Measurements from ENCODE around the gene P3H3.
"Not testable (repeated sequence)": the region's sequence is repeated elsewhere in the genome, so short reads cannot be mapped to it uniquely, and the experiment has no call there.

P3H3 gene

GRCh38 chr12:6867413-6868210 lies 39.4 kb downstream of the P3H3 start, which contains the start of gene TPI1:
Gene TPI1, plus strand, starts transcription at chr12:6867531. Its CDS starts 36 bp downstream, at chr12:6867567.
- peak; percentile 67 for DNase-seq

- DNase-seq: no peak
Observed at GRCh38 chr12:6868211-6869048, 40.2 kb downstream of the P3H3 start.

- DNase-seq: no peak
Observed at GRCh38 chr12:6869049-6870021, 41.1 kb downstream of the P3H3 start.

- not testable (repeated sequence) for DNase-seq
Observed at GRCh38 chr12:6870304-6870703, 42.1 kb downstream of the P3H3 start.

GRCh38 chr12:6871052-6871957 lies 43.1 kb downstream of the P3H3 start:
- no peak for DNase-seq

GRCh38 chr12:6872073-6873048 lies 44.2 kb downstream of the P3H3 start:
- peak; percentile 52 for DNase-seq

- peak; percentile 97 for DNase-seq
Observed at GRCh38 chr12:6873094-6874014, 45.1 kb downstream of the P3H3 start, which contains the start of gene SPSB2. Gene SPSB2, minus strand, starts transcription at chr12:6873303. Its CDS starts 402 bp downstream, at chr12:6872901.

GRCh38 chr12:6874015-6874368 lies 45.8 kb downstream of the P3H3 start:
- DNase-seq: not testable (repeated sequence)

GRCh38 chr12:6879824-6880223 lies 51.6 kb downstream of the P3H3 start:
- not testable (repeated sequence) for DNase-seq

- no peak for DNase-seq
Observed at GRCh38 chr12:6883252-6883651, 55.0 kb downstream of the P3H3 start.

- DNase-seq: no peak
Observed at GRCh38 chr12:6883683-6884082, 55.5 kb downstream of the P3H3 start.

GRCh38 chr12:6884539-6884938 lies 56.3 kb downstream of the P3H3 start:
- no peak for DNase-seq

- DNase-seq: not testable (repeated sequence)
Observed at GRCh38 chr12:6886206-6886999, 58.2 kb downstream of the P3H3 start.

GRCh38 chr12:6887460-6887859 lies 59.3 kb downstream of the P3H3 start:
- no peak for DNase-seq

GRCh38 chr12:6888360-6888759 lies 60.2 kb downstream of the P3H3 start:
- DNase-seq: no peak

GRCh38 chr12:6888794-6889193 lies 60.6 kb downstream of the P3H3 start:
- not testable (repeated sequence) for DNase-seq

Measured in GOT3 (cell line).